DOHH2 (cell line): Measurements from ENCODE around the gene SRGAP3.

ENCODE experiments used
- H3F3A ChIP-seq: fragments of 200-600 bp; sonication (generic), shearing (Covaris generic); 2 replicates; pipeline ENCODE4 v1.6.0; 2016; ENCODE audit warnings: antibody characterized with exemption, mild to moderate bottlenecking; ENCODE audit not compliant: control insufficient read depth, insufficient read depth
- H3K27ac ChIP-seq: fragments of 200-600 bp; sonication (generic); 2 replicates; pipeline ENCODE4 v1.5.1; 2014; ENCODE audit warnings: low read depth, mild to moderate bottlenecking, low read length, moderate library complexity
- H3K27me3 ChIP-seq: fragments of 200-600 bp; sonication (generic); 2 replicates; pipeline ENCODE4 v1.6.1; 2014; ENCODE audit warnings: mild to moderate bottlenecking, low read length, mixed read lengths; ENCODE audit not compliant: control insufficient read depth
- H3K36me3 ChIP-seq: fragments of 200-600 bp; sonication (generic); 2 replicates; pipeline ENCODE4 v1.6.1; 2014; ENCODE audit warnings: mild to moderate bottlenecking, low read length, moderate library complexity, mixed read lengths; ENCODE audit not compliant: control insufficient read depth
- H3K4me1 ChIP-seq: fragments of 200-600 bp; sonication (generic); 2 replicates; pipeline ENCODE4 v1.6.1; 2014; ENCODE audit warnings: mild to moderate bottlenecking, low read length, mixed read lengths; ENCODE audit not compliant: control insufficient read depth
- H3K4me2 ChIP-seq: fragments of 200-600 bp; sonication (generic); 2 replicates; pipeline ENCODE4 v1.6.0; 2014; ENCODE audit warnings: mild to moderate bottlenecking, low read length, moderate library complexity
- H3K4me3 ChIP-seq: fragments of 200-600 bp; sonication (generic); 2 replicates; pipeline ENCODE4 v1.5.1; 2014; ENCODE audit warnings: mild to moderate bottlenecking, low read length, mixed read lengths
- H3K79me2 ChIP-seq: fragments of 200-600 bp; sonication (generic); 2 replicates; pipeline ENCODE4 v1.6.1; 2014; ENCODE audit warnings: mild to moderate bottlenecking, low read length, mixed read lengths; ENCODE audit not compliant: control insufficient read depth
- H3K9me2 ChIP-seq: fragments of 200-600 bp; sonication (generic); replicated peaks from 2 replicates; pipeline ENCODE4 v1.6.1; 2014; ENCODE audit warnings: mild to moderate bottlenecking, low read length, mixed read lengths; ENCODE audit not compliant: control insufficient read depth
- H3K9me3 ChIP-seq: fragments of 200-600 bp; sonication (generic); 2 replicates; pipeline ENCODE4 v1.6.1; 2014; ENCODE audit warnings: antibody characterized with exemption, low read length, mixed read lengths; ENCODE audit not compliant: control insufficient read depth, insufficient read depth
- H4K20me1 ChIP-seq: fragments of 200-600 bp; sonication (generic); 2 replicates; pipeline ENCODE4 v1.6.0; 2014; ENCODE audit warnings: low read depth, mild to moderate bottlenecking, antibody characterized with exemption, low read length, moderate library complexity; ENCODE audit not compliant: control insufficient read depth, insufficient read depth
- CTCF ChIP-seq: fragments of 200-600 bp; sonication (generic); IDR thresholded peaks from one replicate; pipeline ENCODE4 v1.5.1; 2014; ENCODE audit warnings: antibody characterized with exemption, mild to moderate bottlenecking, low read depth, low read length; ENCODE audit not compliant: poor library complexity, severe bottlenecking
- EZH2phosphoT487 ChIP-seq: fragments of 200-600 bp; sonication (generic); IDR thresholded peaks from 2 replicates; pipeline ENCODE4 v1.6.1; 2017; ENCODE audit warnings: borderline replicate concordance, mild to moderate bottlenecking, antibody characterized with exemption, low read length, moderate library complexity, mixed read lengths

Gene SRGAP3

GRCh38 chr3:9035473-9035872 lies 214.0 kb downstream of the SRGAP3 start:
- Histone ChIP-seq H4K20me1 (no peaks in the 10 kb centered on the region), H3K27me3 (peaks cover 10% of the 10 kb centered on the region), H3K36me3 (no peaks in the 10 kb centered on the region), H3K4me3 (no peak overlapping the region), H3K4me2 (no peak overlapping the region), H3K27ac (no peak overlapping the region), H3K9me3 (no peaks in the 10 kb centered on the region), H3K79me2 (no peaks in the 10 kb centered on the region), H3K9me2 (no peaks in the 10 kb centered on the region), H3K4me1 (no peaks in the 10 kb centered on the region), H3F3A (no peaks in the 10 kb centered on the region)
- TF ChIP-seq EZH2phosphoT487 (no peak), CTCF (no peak)

DNA sequence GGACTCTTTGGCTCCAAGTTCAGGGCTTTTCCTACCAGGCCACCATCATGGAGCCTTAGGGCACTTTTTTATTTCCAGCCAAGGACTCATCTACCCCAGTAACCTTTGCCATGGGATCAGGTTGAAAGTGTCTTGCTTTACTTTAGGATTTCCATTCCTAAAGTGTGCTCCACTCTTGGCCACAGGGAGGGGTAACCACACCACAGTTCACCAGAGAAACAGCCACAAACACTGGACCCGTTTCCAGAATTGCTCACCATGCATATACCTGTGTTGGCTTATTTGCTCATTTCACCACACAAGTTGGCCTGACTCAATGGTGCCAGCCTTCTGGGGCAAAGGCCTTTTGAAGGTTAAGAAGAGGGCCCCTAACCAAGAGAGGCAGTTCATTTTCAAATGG lies 215.6 kb downstream of the SRGAP3 start:
- no peaks in the 10 kb centered on the region for H3K9me2 ChIP-seq
- no peaks in the 10 kb centered on the region for H3K9me3 ChIP-seq
- no peak overlapping the region for H3K27ac ChIP-seq
- no peak overlapping the region for H3K4me3 ChIP-seq
- H3K36me3 ChIP-seq = no peaks in the 10 kb centered on the region
- H4K20me1 ChIP-seq = no peaks in the 10 kb centered on the region
- H3K4me1 ChIP-seq = no peaks in the 10 kb centered on the region
- H3K79me2 ChIP-seq = no peaks in the 10 kb centered on the region
- H3K27me3 ChIP-seq = peaks cover 5% of the 10 kb centered on the region
- TF ChIP-seq CTCF (no peak), EZH2phosphoT487 (no peak)
- no peaks in the 10 kb centered on the region for H3F3A ChIP-seq
- no peak overlapping the region for H3K4me2 ChIP-seq

DNA sequence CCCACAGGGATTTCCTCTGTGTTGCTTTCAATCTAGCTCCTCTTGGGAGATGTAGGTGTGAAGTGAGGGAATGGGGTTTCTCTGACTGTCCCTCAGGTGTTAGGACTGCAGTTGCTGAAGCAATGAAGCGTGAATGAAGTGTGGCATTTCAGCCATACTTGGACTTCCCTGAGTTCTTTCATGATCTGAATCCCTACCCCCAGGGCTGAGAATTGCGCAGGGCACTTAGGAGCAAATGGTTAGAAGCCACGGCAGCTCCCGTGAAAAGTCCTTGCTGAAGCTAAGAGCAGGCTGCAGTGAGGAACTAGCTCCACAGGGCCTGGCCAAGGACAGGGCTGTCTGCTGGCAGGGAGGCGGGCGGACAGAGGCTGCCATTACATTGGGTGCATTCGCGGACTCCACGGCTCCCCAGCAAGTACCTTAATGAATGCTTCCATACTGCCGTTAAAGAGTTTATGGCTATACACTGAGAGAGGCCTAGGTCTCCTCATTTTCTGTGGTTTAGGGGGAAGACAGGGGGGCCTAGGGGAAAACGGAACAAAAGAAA lies 217.1 kb downstream of the SRGAP3 start:
- no peak overlapping the region for H3K4me2 ChIP-seq
- peaks cover 5% of the 10 kb centered on the region for H3K27me3 ChIP-seq
- H3F3A ChIP-seq = no peaks in the 10 kb centered on the region
- H3K4me1 ChIP-seq = no peaks in the 10 kb centered on the region
- H3K9me3 ChIP-seq = no peaks in the 10 kb centered on the region
- no peaks in the 10 kb centered on the region for H3K9me2 ChIP-seq
- H3K27ac ChIP-seq = no peak overlapping the region
- no peaks in the 10 kb centered on the region for H3K79me2 ChIP-seq
- H3K36me3 ChIP-seq = no peaks in the 10 kb centered on the region
- H4K20me1 ChIP-seq = no peaks in the 10 kb centered on the region
- H3K4me3 ChIP-seq = no peak overlapping the region
- TF ChIP-seq EZH2phosphoT487 (no peak), CTCF (no peak)

GRCh38 chr3:9030034-9030433 lies 219.4 kb downstream of the SRGAP3 start:
- Histone ChIP-seq H3K9me3 (no peaks in the 10 kb centered on the region), H3K9me2 (no peaks in the 10 kb centered on the region), H3K27me3 (no peaks in the 10 kb centered on the region; the same call in none of the 2 replicates), H3K36me3 (no peaks in the 10 kb centered on the region), H3F3A (no peaks in the 10 kb centered on the region), H4K20me1 (no peaks in the 10 kb centered on the region), H3K4me3 (no peak overlapping the region), H3K27ac (no peak overlapping the region), H3K79me2 (no peaks in the 10 kb centered on the region), H3K4me1 (no peaks in the 10 kb centered on the region), H3K4me2 (no peak overlapping the region)
- TF ChIP-seq EZH2phosphoT487 = no peak
- TF ChIP-seq CTCF = no peak
